DMS79 treated with DMSO at 0.1 percent for 48 hours (cell line): ENCODE data around the gene TNFRSF11A.

Source experiments
- DNase-seq: peaks from one replicate; lab custom pipeline; 2025; lab: John Stamatoyannopoulos, UW

Gene TNFRSF11A

GRCh38 chr18:62345909-62346308, 20.8 kb downstream of the TNFRSF11A start:
- DNase-seq = no peak

- DNase-seq = no peak
Measured at GRCh38 chr18:62346333-62347088, 21.4 kb downstream of the TNFRSF11A start.

GRCh38 chr18:62347089-62347506, 22.0 kb downstream of the TNFRSF11A start:
- DNase-seq = no peak

GRCh38 chr18:62348474-62348873, 23.4 kb downstream of the TNFRSF11A start:
- DNase-seq = no peak

GRCh38 chr18:62353170-62353569, 28.1 kb downstream of the TNFRSF11A start:
- no peak for DNase-seq

- DNase-seq = no peak
Measured at GRCh38 chr18:62354151-62354550, 29.0 kb downstream of the TNFRSF11A start.

- DNase-seq = peak; percentile 5
Measured at GRCh38 chr18:62357079-62357719, 32.1 kb downstream of the TNFRSF11A start.

- no peak for DNase-seq
Measured at GRCh38 chr18:62360805-62361204, 35.7 kb downstream of the TNFRSF11A start.

- DNase-seq = no peak
Measured at GRCh38 chr18:62361288-62361687, 36.2 kb downstream of the TNFRSF11A start.

- DNase-seq = no peak
Measured at GRCh38 chr18:62364558-62364957, 39.4 kb downstream of the TNFRSF11A start.

GRCh38 chr18:62365420-62365819, 40.3 kb downstream of the TNFRSF11A start:
- no peak for DNase-seq

GRCh38 chr18:62366992-62367391, 41.9 kb downstream of the TNFRSF11A start:
- no peak for DNase-seq

- no peak for DNase-seq
Measured at GRCh38 chr18:62368100-62368499, 43.0 kb downstream of the TNFRSF11A start.

GRCh38 chr18:62369129-62369644, 44.1 kb downstream of the TNFRSF11A start:
- no peak for DNase-seq

GRCh38 chr18:62370366-62370765, 45.3 kb downstream of the TNFRSF11A start:
- DNase-seq = no peak

GRCh38 chr18:62371436-62371835, 46.3 kb downstream of the TNFRSF11A start:
- DNase-seq = no peak

GRCh38 chr18:62372156-62372555, 47.0 kb downstream of the TNFRSF11A start:
- peak; percentile 85 for DNase-seq

GRCh38 chr18:62372882-62373281, 47.8 kb downstream of the TNFRSF11A start:
- no peak for DNase-seq

- DNase-seq = no peak
Measured at GRCh38 chr18:62374410-62374965, 49.4 kb downstream of the TNFRSF11A start.

- DNase-seq = no peak
Measured at GRCh38 chr18:62377131-62377807, 52.2 kb downstream of the TNFRSF11A start.

- no peak for DNase-seq
Measured at GRCh38 chr18:62379051-62379450, 53.9 kb downstream of the TNFRSF11A start.

GRCh38 chr18:62381373-62381772, 56.3 kb downstream of the TNFRSF11A start:
- no peak for DNase-seq
